HepG2 (cell line): ENCODE data around the gene HSF2BP. TPM values are rescaled to one million over a fixed set of nuclear protein-coding genes. Genes with fewer than 3 reads are reported as not detected.

Source experiments
- IRF1 ChIP-seq: sonication (generic); formaldehyde crosslinking; IDR thresholded peaks from 2 replicates; pipeline ENCODE4 v1.4.0; 2020; ENCODE audit warnings: low read depth, mild to moderate bottlenecking, missing genetic modification reagents
- JARID2 ChIP-seq: sonication (generic); formaldehyde crosslinking; IDR thresholded peaks from 2 replicates; pipeline ENCODE4 v1.8.1; 2023; ENCODE audit warnings: missing genetic modification reagents, inconsistent platforms; ENCODE audit not compliant: insufficient replicate concordance
- KDM5B ChIP-seq: sonication (generic); formaldehyde crosslinking; IDR thresholded peaks from 2 replicates; pipeline ENCODE4 v1.4.0; 2020; ENCODE audit warnings: missing genetic modification reagents, mild to moderate bottlenecking, borderline replicate concordance
- KLF11 ChIP-seq: IDR thresholded peaks from 2 replicates; pipeline ENCODE4 v1.6.1; 2016; ENCODE audit warnings: missing compliant biosample characterization
- KLF16 ChIP-seq, 2 experiments: sonication (generic) in 1 of 2; formaldehyde crosslinking in 1 of 2; IDR thresholded peaks; 2 replicates each; pipeline versions ENCODE4 v1.6.1 to v1.8.0; 2016 to 2023; ENCODE audit warnings: missing genetic modification reagents in 2 of 2, missing compliant biosample characterization in 1 of 2
- MIER3 ChIP-seq: IDR thresholded peaks from 2 replicates; pipeline ENCODE4 v1.6.1; 2016; ENCODE audit warnings: missing compliant biosample characterization, borderline replicate concordance
- NPAS2 ChIP-seq: sonication (generic); formaldehyde crosslinking; IDR thresholded peaks from 2 replicates; pipeline ENCODE4 v1.8.0; 2022; ENCODE audit warnings: mild to moderate bottlenecking, missing genetic modification reagents, borderline replicate concordance
- RBFOX2 ChIP-seq: fragments of 200-400 bp; formaldehyde crosslinking; IDR thresholded peaks from 2 replicates; pipeline ENCODE4 v1.6.1; 2017; ENCODE audit warnings: low read depth, mild to moderate bottlenecking, low read length
- RFXAP ChIP-seq: sonication (generic); formaldehyde crosslinking; IDR thresholded peaks from 2 replicates; pipeline ENCODE4 v1.4.0; 2020; ENCODE audit warnings: missing genetic modification reagents, borderline replicate concordance
- TAF1 ChIP-seq: sonication (generic); formaldehyde crosslinking; IDR thresholded peaks from 2 replicates; pipeline ENCODE4 v1.4.0; 2020; ENCODE audit warnings: missing genetic modification reagents
- ZFP62 ChIP-seq: sonication (generic); formaldehyde crosslinking; IDR thresholded peaks from 2 replicates; pipeline ENCODE4 v1.4.0; 2020; ENCODE audit warnings: missing genetic modification reagents
- ZNF207 ChIP-seq: fragments of 450-650 bp; IDR thresholded peaks from 2 replicates; pipeline ENCODE4 v1.6.1; 2016; ENCODE audit warnings: antibody characterized with exemption, borderline replicate concordance
- ZNF343 ChIP-seq: sonication (generic); formaldehyde crosslinking; IDR thresholded peaks from 2 replicates; pipeline ENCODE4 v1.4.0; 2020; ENCODE audit warnings: mild to moderate bottlenecking, missing genetic modification reagents
- ZNF761 ChIP-seq: sonication (generic); formaldehyde crosslinking; conservative IDR thresholded peaks from 2 replicates; pipeline ENCODE4 v1.4.0; 2020; ENCODE audit warnings: mild to moderate bottlenecking, missing genetic modification reagents
- polyA plus RNA-seq, 8 experiments: library from polyadenylated mRNA; depleted of rRNA in 3 of 8; stranded (reverse) in 7 of 8; unstranded in 1 of 8; fragments of >200 nt; fragmentation: Illumina TruSeq in 4 of 8; extraction: Trizol in 4 of 8; gene quantifications; 2 replicates each; pipeline versions ENCODE4 v1.2.1 to v1.2.3, GENCODE V29; 2011 to 2016; ENCODE audit warnings: low read depth in 4 of 8, missing spikeins in 1 of 8, mixed read lengths in 1 of 8; ENCODE audit not compliant: insufficient read depth in 1 of 8
- total RNA-seq, 5 experiments: library from RNA; depleted of rRNA; stranded (reverse); fragments of >200 nt; fragmentation: Illumina TruSeq; extraction: Trizol; gene quantifications; 2 replicates each; pipeline ENCODE4 v1.2.3, GENCODE V29; 2016; ENCODE audit warnings: low read depth in 1 of 5
- TF ChIP-seq, protein P1 (sequence below): sonication (generic); formaldehyde crosslinking; IDR thresholded peaks from 2 replicates; pipeline ENCODE4 v1.4.0; 2020; ENCODE audit warnings: missing genetic modification reagents
- TF ChIP-seq, protein P2 (sequence below): sonication (generic); formaldehyde crosslinking; IDR thresholded peaks from 2 replicates; pipeline ENCODE4 v1.4.0; 2020; ENCODE audit warnings: mild to moderate bottlenecking, missing genetic modification reagents, borderline replicate concordance
- TF ChIP-seq, protein P3 (sequence below): sonication (generic); formaldehyde crosslinking; IDR thresholded peaks from 2 replicates; pipeline ENCODE4 v1.5.0; 2020; ENCODE audit warnings: missing genetic modification reagents, mild to moderate bottlenecking, borderline replicate concordance

HSF2BP gene
- total and polyA plus RNA-seq, 2 of the 13 experiments (the other 11 are each of a cell fraction or from before 2014, with no cell fraction given) = 0.67 to 2.2 TPM

DNA sequence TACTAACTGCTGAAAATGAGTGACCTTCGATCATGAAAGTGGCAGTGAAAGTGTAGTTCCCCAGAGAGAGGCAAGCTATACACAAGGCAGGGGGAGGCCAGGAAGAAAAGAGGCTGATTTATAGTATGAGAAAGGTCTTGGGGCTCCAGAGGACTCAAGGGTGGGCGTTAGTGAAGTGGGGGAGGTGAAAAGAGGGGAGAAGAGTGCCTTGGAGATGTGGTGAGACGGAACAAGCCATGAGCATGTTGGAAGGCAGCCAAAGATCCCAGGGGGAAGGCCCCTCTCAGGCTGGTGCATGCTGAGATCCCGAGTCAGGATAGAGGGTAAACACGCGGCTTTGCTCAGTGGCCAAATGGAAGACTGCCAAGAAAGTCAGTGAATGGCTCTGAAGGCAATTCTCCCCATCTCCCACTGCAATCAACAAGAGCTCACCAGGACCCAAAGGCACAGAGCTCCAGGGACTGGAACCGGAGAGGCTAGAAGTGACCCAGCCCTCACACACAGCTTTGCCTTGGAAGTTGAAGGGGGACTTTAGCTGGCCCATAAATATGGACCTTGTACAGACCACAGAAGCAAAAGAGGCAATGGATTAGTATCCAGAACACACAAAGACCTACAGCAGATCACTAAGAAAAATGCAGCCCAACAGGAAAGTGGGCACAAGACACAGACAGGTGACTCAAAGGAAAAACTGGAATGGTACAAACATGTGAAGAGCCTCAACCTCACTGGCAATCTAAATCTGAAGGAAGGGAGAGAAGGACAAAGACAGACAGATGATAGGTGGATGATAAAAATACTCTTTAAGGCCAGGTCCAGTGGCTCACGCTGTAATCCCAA, 49.6 kb downstream of the HSF2BP start (continued):
- TF ChIP-seq, protein P1, sequence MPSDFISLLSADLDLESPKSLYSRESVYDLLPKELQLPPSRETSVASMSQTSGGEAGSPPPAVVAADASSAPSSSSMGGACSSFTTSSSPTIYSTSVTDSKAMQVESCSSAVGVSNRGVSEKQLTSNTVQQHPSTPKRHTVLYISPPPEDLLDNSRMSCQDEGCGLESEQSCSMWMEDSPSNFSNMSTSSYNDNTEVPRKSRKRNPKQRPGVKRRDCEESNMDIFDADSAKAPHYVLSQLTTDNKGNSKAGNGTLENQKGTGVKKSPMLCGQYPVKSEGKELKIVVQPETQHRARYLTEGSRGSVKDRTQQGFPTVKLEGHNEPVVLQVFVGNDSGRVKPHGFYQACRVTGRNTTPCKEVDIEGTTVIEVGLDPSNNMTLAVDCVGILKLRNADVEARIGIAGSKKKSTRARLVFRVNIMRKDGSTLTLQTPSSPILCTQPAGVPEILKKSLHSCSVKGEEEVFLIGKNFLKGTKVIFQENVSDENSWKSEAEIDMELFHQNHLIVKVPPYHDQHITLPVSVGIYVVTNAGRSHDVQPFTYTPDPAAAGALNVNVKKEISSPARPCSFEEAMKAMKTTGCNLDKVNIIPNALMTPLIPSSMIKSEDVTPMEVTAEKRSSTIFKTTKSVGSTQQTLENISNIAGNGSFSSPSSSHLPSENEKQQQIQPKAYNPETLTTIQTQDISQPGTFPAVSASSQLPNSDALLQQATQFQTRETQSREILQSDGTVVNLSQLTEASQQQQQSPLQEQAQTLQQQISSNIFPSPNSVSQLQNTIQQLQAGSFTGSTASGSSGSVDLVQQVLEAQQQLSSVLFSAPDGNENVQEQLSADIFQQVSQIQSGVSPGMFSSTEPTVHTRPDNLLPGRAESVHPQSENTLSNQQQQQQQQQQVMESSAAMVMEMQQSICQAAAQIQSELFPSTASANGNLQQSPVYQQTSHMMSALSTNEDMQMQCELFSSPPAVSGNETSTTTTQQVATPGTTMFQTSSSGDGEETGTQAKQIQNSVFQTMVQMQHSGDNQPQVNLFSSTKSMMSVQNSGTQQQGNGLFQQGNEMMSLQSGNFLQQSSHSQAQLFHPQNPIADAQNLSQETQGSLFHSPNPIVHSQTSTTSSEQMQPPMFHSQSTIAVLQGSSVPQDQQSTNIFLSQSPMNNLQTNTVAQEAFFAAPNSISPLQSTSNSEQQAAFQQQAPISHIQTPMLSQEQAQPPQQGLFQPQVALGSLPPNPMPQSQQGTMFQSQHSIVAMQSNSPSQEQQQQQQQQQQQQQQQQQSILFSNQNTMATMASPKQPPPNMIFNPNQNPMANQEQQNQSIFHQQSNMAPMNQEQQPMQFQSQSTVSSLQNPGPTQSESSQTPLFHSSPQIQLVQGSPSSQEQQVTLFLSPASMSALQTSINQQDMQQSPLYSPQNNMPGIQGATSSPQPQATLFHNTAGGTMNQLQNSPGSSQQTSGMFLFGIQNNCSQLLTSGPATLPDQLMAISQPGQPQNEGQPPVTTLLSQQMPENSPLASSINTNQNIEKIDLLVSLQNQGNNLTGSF = no peak
- TF ChIP-seq, protein P2, sequence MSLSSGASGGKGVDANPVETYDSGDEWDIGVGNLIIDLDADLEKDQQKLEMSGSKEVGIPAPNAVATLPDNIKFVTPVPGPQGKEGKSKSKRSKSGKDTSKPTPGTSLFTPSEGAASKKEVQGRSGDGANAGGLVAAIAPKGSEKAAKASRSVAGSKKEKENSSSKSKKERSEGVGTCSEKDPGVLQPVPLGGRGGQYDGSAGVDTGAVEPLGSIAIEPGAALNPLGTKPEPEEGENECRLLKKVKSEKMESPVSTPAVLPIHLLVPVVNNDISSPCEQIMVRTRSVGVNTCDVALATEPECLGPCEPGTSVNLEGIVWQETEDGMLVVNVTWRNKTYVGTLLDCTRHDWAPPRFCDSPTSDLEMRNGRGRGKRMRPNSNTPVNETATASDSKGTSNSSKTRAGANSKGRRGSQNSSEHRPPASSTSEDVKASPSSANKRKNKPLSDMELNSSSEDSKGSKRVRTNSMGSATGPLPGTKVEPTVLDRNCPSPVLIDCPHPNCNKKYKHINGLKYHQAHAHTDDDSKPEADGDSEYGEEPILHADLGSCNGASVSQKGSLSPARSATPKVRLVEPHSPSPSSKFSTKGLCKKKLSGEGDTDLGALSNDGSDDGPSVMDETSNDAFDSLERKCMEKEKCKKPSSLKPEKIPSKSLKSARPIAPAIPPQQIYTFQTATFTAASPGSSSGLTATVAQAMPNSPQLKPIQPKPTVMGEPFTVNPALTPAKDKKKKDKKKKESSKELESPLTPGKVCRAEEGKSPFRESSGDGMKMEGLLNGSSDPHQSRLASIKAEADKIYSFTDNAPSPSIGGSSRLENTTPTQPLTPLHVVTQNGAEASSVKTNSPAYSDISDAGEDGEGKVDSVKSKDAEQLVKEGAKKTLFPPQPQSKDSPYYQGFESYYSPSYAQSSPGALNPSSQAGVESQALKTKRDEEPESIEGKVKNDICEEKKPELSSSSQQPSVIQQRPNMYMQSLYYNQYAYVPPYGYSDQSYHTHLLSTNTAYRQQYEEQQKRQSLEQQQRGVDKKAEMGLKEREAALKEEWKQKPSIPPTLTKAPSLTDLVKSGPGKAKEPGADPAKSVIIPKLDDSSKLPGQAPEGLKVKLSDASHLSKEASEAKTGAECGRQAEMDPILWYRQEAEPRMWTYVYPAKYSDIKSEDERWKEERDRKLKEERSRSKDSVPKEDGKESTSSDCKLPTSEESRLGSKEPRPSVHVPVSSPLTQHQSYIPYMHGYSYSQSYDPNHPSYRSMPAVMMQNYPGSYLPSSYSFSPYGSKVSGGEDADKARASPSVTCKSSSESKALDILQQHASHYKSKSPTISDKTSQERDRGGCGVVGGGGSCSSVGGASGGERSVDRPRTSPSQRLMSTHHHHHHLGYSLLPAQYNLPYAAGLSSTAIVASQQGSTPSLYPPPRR (CRISPR knock-in tag) = no peak; the same call in 1 of the 2 replicates
- TF ChIP-seq RBFOX2 (0 out of 2 replicates have a peak, but pooled peaks have one; percentile 38), MIER3 (CRISPR knock-in tag) (0 out of 2 replicates have a peak, but pooled peaks have one; percentile 26), TAF1 (CRISPR knock-in tag) (no peak), ZNF343 (no peak), KDM5B (CRISPR knock-in tag) (no peak; the same call in 1 of the 2 replicates), ZFP62 (no peak), KLF16 (CRISPR knock-in tag; IDR thresholded peaks at IDR 0.05) (no peak), KLF11 (CRISPR knock-in tag) (no peak), ZNF761 (CRISPR knock-in tag) (0 out of 2 replicates have a peak, but pooled peaks have one; percentile 38), RFXAP (peak; percentile 24; the same call in 1 of the 2 replicates), IRF1 (CRISPR knock-in tag) (no peak), JARID2 (CRISPR knock-in tag) (no peak), ZNF207 (no peak), NPAS2 (CRISPR knock-in tag) (no peak)
- TF ChIP-seq, protein P3, sequence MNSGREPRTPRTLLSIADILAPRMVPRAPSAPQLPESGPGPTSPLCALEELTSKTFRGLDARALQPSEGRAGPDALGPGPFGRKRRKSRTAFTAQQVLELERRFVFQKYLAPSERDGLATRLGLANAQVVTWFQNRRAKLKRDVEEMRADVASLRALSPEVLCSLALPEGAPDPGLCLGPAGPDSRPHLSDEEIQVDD (CRISPR knock-in tag) = no peak
